Ishikawa (cell line): ENCODE results near the gene SAMD4B.

Experiments used
- CEBPB ChIP-seq: IDR thresholded peaks from 2 replicates; pipeline ENCODE4 v1.6.1; 2012
- CREB1 ChIP-seq: IDR thresholded peaks from 2 replicates; pipeline ENCODE4 v1.6.1; 2012; ENCODE audit warnings: low read depth
- EP300 ChIP-seq: IDR thresholded peaks from 2 replicates; pipeline ENCODE4 v1.6.1; 2012; ENCODE audit warnings: borderline replicate concordance
- FOXM1 ChIP-seq: IDR thresholded peaks from 2 replicates; pipeline ENCODE4 v1.6.1; 2012; ENCODE audit warnings: low read depth, borderline replicate concordance
- MAX ChIP-seq: IDR thresholded peaks from 2 replicates; pipeline ENCODE4 v1.6.1; 2012
- NFIC ChIP-seq: IDR thresholded peaks from 2 replicates; pipeline ENCODE4 v1.6.1; 2012
- RAD21 ChIP-seq: IDR thresholded peaks from 2 replicates; pipeline ENCODE4 v1.6.1; 2012; ENCODE audit warnings: low read depth
- TAF1 ChIP-seq: IDR thresholded peaks from 2 replicates; pipeline ENCODE4 v1.6.1; 2012; ENCODE audit warnings: low read depth, mild to moderate bottlenecking
- TEAD4 ChIP-seq: IDR thresholded peaks from 2 replicates; pipeline ENCODE4 v1.6.1; 2012

DNA sequence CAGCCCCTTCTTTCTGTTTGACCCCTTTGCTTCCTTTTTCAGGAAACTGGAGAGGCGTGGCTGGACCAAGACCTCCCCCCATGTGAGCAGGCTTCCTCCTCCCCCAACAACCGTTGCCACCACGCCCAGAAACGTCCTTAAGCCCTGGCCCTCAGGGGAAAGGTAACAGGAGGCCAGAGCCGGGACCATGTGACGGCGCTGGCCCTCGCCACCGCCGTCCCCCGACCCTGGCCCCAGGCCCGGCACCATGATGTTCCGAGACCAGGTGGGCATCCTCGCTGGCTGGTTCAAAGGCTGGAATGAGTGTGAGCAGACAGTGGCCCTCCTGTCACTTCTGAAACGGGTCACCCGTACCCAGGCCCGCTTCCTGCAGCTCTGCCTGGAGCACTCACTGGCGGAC lies 14.4 kb downstream of the SAMD4B start:
- TF ChIP-seq FOXM1 (no peak), TEAD4 (no peak), RAD21 (no peak), EP300 (no peak), CREB1 (no peak), MAX (no peak), NFIC (no peak), TAF1 (no peak), CEBPB (no peak)
